GM23338 (cell line): ENCODE measurements around the gene IDH3B. TPM values are rescaled to one million over a fixed set of nuclear protein-coding genes. Genes with fewer than 3 reads are reported as not detected.

Experiments
- ATAC-seq: fragments of 200-7000 bp; cut with Tn5 transposase; 3 replicates; pipeline ENCODE4 v1.9.1; 2020
- DNase-seq: peaks from one replicate; pipeline ENCODE4 v3.0.0-alpha.2; 2015; ENCODE audit warnings: low spot score
- H2AFZ ChIP-seq: fragments of 200-600 bp; sonication (generic); 2 replicates; pipeline ENCODE4 v1.8.0; 2016; ENCODE audit warnings: antibody characterized with exemption, mild to moderate bottlenecking, moderate library complexity
- H3F3A ChIP-seq: fragments of 200-600 bp; sonication (generic); replicated peaks from 2 replicates; pipeline ENCODE4 v1.8.0; 2017; ENCODE audit warnings: antibody characterized with exemption, mixed run types, low read depth
- H3K27ac ChIP-seq: fragments of 200-600 bp; sonication (generic); 2 replicates; pipeline ENCODE4 v1.6.1; 2016; ENCODE audit warnings: low read depth
- H3K27me3 ChIP-seq: fragments of 200-600 bp; sonication (generic); 2 replicates; pipeline ENCODE4 v1.8.0; 2016; ENCODE audit warnings: mild to moderate bottlenecking, mixed run types, moderate library complexity; ENCODE audit not compliant: insufficient read depth
- H3K36me3 ChIP-seq: fragments of 200-600 bp; sonication (generic); 2 replicates; pipeline ENCODE4 v1.8.0; 2016; ENCODE audit warnings: mild to moderate bottlenecking; ENCODE audit not compliant: insufficient read depth
- H3K4me1 ChIP-seq: fragments of 200-600 bp; sonication (generic); 2 replicates; pipeline ENCODE4 v1.8.0; 2016; ENCODE audit warnings: mild to moderate bottlenecking, moderate library complexity; ENCODE audit not compliant: insufficient read depth
- H3K4me2 ChIP-seq: fragments of 200-600 bp; sonication (generic); 2 replicates; pipeline ENCODE4 v1.7.1; 2017; ENCODE audit warnings: mixed run types
- H3K4me3 ChIP-seq: fragments of 200-600 bp; sonication (generic); 2 replicates; pipeline ENCODE4 v1.6.1; 2016; ENCODE audit warnings: mixed run types
- H3K79me2 ChIP-seq: fragments of 200-600 bp; sonication (generic); replicated peaks from 2 replicates; pipeline ENCODE4 v1.8.0; 2017; ENCODE audit warnings: mild to moderate bottlenecking; ENCODE audit not compliant: insufficient read depth
- H3K9me2 ChIP-seq: fragments of 200-600 bp; sonication (generic); 2 replicates; pipeline ENCODE4 v1.8.0; 2017; ENCODE audit not compliant: insufficient read depth
- H4K20me1 ChIP-seq: fragments of 200-600 bp; sonication (generic); replicated peaks from 2 replicates; pipeline ENCODE4 v1.8.0; 2017; ENCODE audit warnings: mild to moderate bottlenecking; ENCODE audit not compliant: insufficient read depth
- H3K27ac Mint-ChIP-seq: 2 replicates; pipeline ENCODE4 v1.8.0; 2020; ENCODE audit warnings: inconsistent platforms, mild to moderate bottlenecking, moderate library complexity, mixed read lengths
- H3K27me3 Mint-ChIP-seq: 3 replicates; pipeline ENCODE4 v1.8.0; 2022; ENCODE audit warnings: low read depth, mild to moderate bottlenecking, moderate library complexity, mixed read lengths, inconsistent platforms; ENCODE audit not compliant: insufficient read depth, poor library complexity
- H3K36me3 Mint-ChIP-seq: 3 replicates; pipeline ENCODE4 v1.8.0; 2021; ENCODE audit warnings: low read depth, mild to moderate bottlenecking, inconsistent platforms, moderate library complexity, mixed read lengths
- H3K4me1 Mint-ChIP-seq: 3 replicates; pipeline ENCODE4 v1.8.0; 2020; ENCODE audit warnings: mild to moderate bottlenecking, inconsistent platforms, mixed read lengths
- H3K4me3 Mint-ChIP-seq: 3 replicates; pipeline ENCODE4 v1.8.0; 2021; ENCODE audit warnings: moderate library complexity, mild to moderate bottlenecking, inconsistent platforms, mixed read lengths
- H3K9me3 Mint-ChIP-seq: 3 replicates; pipeline ENCODE4 v1.8.0; 2020; ENCODE audit warnings: moderate library complexity, mild to moderate bottlenecking, inconsistent platforms, mixed read lengths
- CREB1 ChIP-seq: fragments of 250-450 bp; sonication (Bioruptor Pico); IDR thresholded peaks from 2 replicates; pipeline ENCODE4 v1.5.0; 2020; ENCODE audit warnings: low read depth, mild to moderate bottlenecking, moderate library complexity
- EZH2 ChIP-seq: fragments of 200-600 bp; sonication (generic); IDR thresholded peaks from one replicate; pipeline ENCODE4 v1.8.0; 2017; ENCODE audit warnings: antibody characterized with exemption, mild to moderate bottlenecking, low read depth; ENCODE audit not compliant: unreplicated experiment
- EZH2phosphoT487 ChIP-seq: fragments of 200-600 bp; sonication (generic); IDR thresholded peaks from one replicate; pipeline ENCODE4 v1.8.1; 2018; ENCODE audit warnings: antibody characterized with exemption; ENCODE audit not compliant: unreplicated experiment
- JUNB ChIP-seq: IDR thresholded peaks from one replicate; pipeline ENCODE4 v1.6.1; 2016; ENCODE audit warnings: antibody characterized with exemption; ENCODE audit not compliant: unreplicated experiment
- POLR2AphosphoS5 ChIP-seq: IDR thresholded peaks from 2 replicates; pipeline ENCODE4 v1.6.1; 2016; ENCODE audit warnings: antibody characterized with exemption, low read depth
- REST ChIP-seq: IDR thresholded peaks from one replicate; pipeline ENCODE4 v1.6.1; 2018; ENCODE audit warnings: antibody characterized with exemption; ENCODE audit not compliant: unreplicated experiment
- STAT1 ChIP-seq: IDR thresholded peaks from one replicate; pipeline ENCODE4 v1.6.1; 2016; ENCODE audit warnings: antibody characterized with exemption; ENCODE audit not compliant: unreplicated experiment
- ZNF114 ChIP-seq: fragments of 250-450 bp; sonication (Bioruptor Pico); IDR thresholded peaks from 2 replicates; pipeline ENCODE4 v1.5.0; 2020; ENCODE audit warnings: mild to moderate bottlenecking, moderate library complexity
- ZNF462 ChIP-seq: fragments of 250-450 bp; sonication (Bioruptor Pico); IDR thresholded peaks from 2 replicates; pipeline ENCODE4 v1.5.0; 2020; ENCODE audit warnings: mild to moderate bottlenecking, moderate library complexity
- polyA plus RNA-seq: library from polyadenylated mRNA; unstranded; fragments of >200 nt; fragmentation: Nextera tagmentation; extraction: Ambion mirVana; gene quantifications from 2 replicates; pipeline ENCODE4 v1.2.1, GENCODE V29; 2016
- total RNA-seq: library from RNA; depleted of rRNA; stranded (reverse); fragments of >200 nt; shearing (Covaris generic); gene quantifications from 2 replicates; pipeline ENCODE4 v1.2.3, GENCODE V29; 2014

The IDH3B gene
- total and polyA plus RNA-seq, 2 experiments from 2014 or later, result 87.1 to 126 TPM

- TF ChIP-seq ZNF462 (no peak), JUNB (no peak), ZNF114 (CRISPR knock-in tag) (no peak), REST (no peak), EZH2phosphoT487 (no peak), EZH2 (no peak)
Measured at GRCh38 chr20:2619337-2619736, 44.7 kb downstream of the IDH3B start (continued).

- no peaks in the 10 kb centered on the region for H3K4me1 Mint-ChIP-seq
- no peaks in the 10 kb centered on the region for H3K36me3 Mint-ChIP-seq
- ATAC-seq (no peak), DNase-seq (no peak)
- Histone ChIP-seq H3K4me3 (no peak overlapping the region), H3K27ac (no peak overlapping the region), H4K20me1 (no peaks in the 10 kb centered on the region), H3K4me2 (no peak overlapping the region), H2AFZ (no peak overlapping the region), H3K9me2 (0 out of 2 replicates have a peak, but pooled peaks cover 2% of the 10 kb centered on the region), H3F3A (no peaks in the 10 kb centered on the region), H3K36me3 (no peaks in the 10 kb centered on the region), H3K79me2 (no peaks in the 10 kb centered on the region), H3K27me3 (no peaks in the 10 kb centered on the region), H3K4me1 (no peaks in the 10 kb centered on the region)
- H3K27ac Mint-ChIP-seq, result no peak overlapping the region
- H3K27me3 Mint-ChIP-seq, result peaks cover 12% of the 10 kb centered on the region
- no peaks in the 10 kb centered on the region; the same call in 2 of the 3 replicates for H3K9me3 Mint-ChIP-seq
- no peak overlapping the region for H3K4me3 Mint-ChIP-seq
- TF ChIP-seq JUNB (no peak), STAT1 (no peak), CREB1 (CRISPR knock-in tag) (no peak), EZH2 (no peak), POLR2AphosphoS5 (no peak)
Measured at GRCh38 chr20:2618815-2619214, 45.2 kb downstream of the IDH3B start.
